ENCODE measurements around the gene UGT1A7. TPM values are rescaled to one million over a fixed set of nuclear protein-coding genes. Genes with fewer than 3 reads are reported as not detected.

The UGT1A7 gene
- total RNA-seq, 2 donors from 2014 or later: 0.46 TPM; not detected in 1

- no peaks in the 10 kb centered on the region for H3K36me3 ChIP-seq
- H3K4me1 ChIP-seq (replicated peaks): no peaks in the 10 kb centered on the region
- no peak overlapping the region for H3K27ac ChIP-seq
- 78% methylated on average over 14 of the region's 14 CpGs for WGBS
- intact Hi-C loops (cut with DNase I): no loop called here
- no peak overlapping the region for H3K4me3 ChIP-seq
- no peaks in the 10 kb centered on the region for H3K9me3 ChIP-seq
- no peaks in the 10 kb centered on the region for H3K27me3 ChIP-seq (replicated peaks; ENCODE audit: insufficient read depth)
- no peak for DNase-seq (ENCODE audit: low spot score)
- no peak for TF ChIP-seq CTCF (IDR thresholded peaks at IDR 0.05)
- TF ChIP-seq POLR2A (IDR thresholded peaks at IDR 0.05): no peak
- TF ChIP-seq POLR2AphosphoS5 (IDR thresholded peaks at IDR 0.05): no peak
Observed at GRCh38 chr2:233798335-233799086, 116.8 kb downstream of the UGT1A7 start.

- no peaks in the 10 kb centered on the region for H3K36me3 ChIP-seq
- TF ChIP-seq POLR2A (IDR thresholded peaks at IDR 0.05): no peak
- no peak for TF ChIP-seq CTCF (IDR thresholded peaks at IDR 0.05)
- TF ChIP-seq POLR2AphosphoS5 (IDR thresholded peaks at IDR 0.05): no peak
- 64% methylated on average over 7 of the region's 7 CpGs for WGBS
- intact Hi-C loops (cut with DNase I): no loop called here
- H3K4me1 ChIP-seq (replicated peaks): no peaks in the 10 kb centered on the region
- DNase-seq (ENCODE audit: low spot score): no peak
- H3K4me3 ChIP-seq: no peak overlapping the region
- H3K27me3 ChIP-seq (replicated peaks; ENCODE audit: insufficient read depth): no peaks in the 10 kb centered on the region
- no peak overlapping the region for H3K27ac ChIP-seq
- no peaks in the 10 kb centered on the region for H3K9me3 ChIP-seq
Observed at GRCh38 chr2:233799087-233799665, 117.5 kb downstream of the UGT1A7 start.

- Histone ChIP-seq H3K9me3 (no peaks in the 10 kb centered on the region), H3K4me1 (replicated peaks) (no peaks in the 10 kb centered on the region), H3K27me3 (replicated peaks; ENCODE audit: insufficient read depth) (no peaks in the 10 kb centered on the region), H3K36me3 (no peaks in the 10 kb centered on the region), H3K4me3 (no peak overlapping the region), H3K27ac (no peak overlapping the region)
- intact Hi-C loops (cut with DNase I): no loop called here
- 53% methylated on average over 5 of the region's 5 CpGs for WGBS
- no peak for DNase-seq (ENCODE audit: low spot score)
- no peak for TF ChIP-seq CTCF (IDR thresholded peaks at IDR 0.05)
- no peak for TF ChIP-seq POLR2AphosphoS5 (IDR thresholded peaks at IDR 0.05)
- TF ChIP-seq POLR2A (IDR thresholded peaks at IDR 0.05): no peak
Observed at GRCh38 chr2:233799716-233800115, 118.0 kb downstream of the UGT1A7 start.

- no peaks in the 10 kb centered on the region for H3K36me3 ChIP-seq
- no peaks in the 10 kb centered on the region for H3K4me1 ChIP-seq (replicated peaks)
- DNase-seq (ENCODE audit: low spot score): no peak
- no peaks in the 10 kb centered on the region for H3K9me3 ChIP-seq
- H3K27ac ChIP-seq: no peak overlapping the region
- H3K4me3 ChIP-seq: no peak overlapping the region
- TF ChIP-seq POLR2A (IDR thresholded peaks at IDR 0.05) (no peak), POLR2AphosphoS5 (IDR thresholded peaks at IDR 0.05) (no peak), CTCF (IDR thresholded peaks at IDR 0.05) (no peak)
- intact Hi-C loops (cut with DNase I): no loop called here
- no peaks in the 10 kb centered on the region for H3K27me3 ChIP-seq (replicated peaks; ENCODE audit: insufficient read depth)
- WGBS: 89% methylated on average over 7 of the region's 7 CpGs
Observed at GRCh38 chr2:233800208-233800607, 118.5 kb downstream of the UGT1A7 start.

All from prostate gland (tissue), 2 donors.